Memory B cell (primary cell): Measurements from ENCODE around the gene P3H1.

Experiments used
- ATAC-seq: fragments of 150-1000 bp; cut with Tn5 transposase; 2 replicates; pipeline ENCODE4 v1.10.0; 2021; ENCODE audit warnings: low read depth, mild to moderate bottlenecking, moderate library complexity
- DNase-seq, 2 donors: peaks; one replicate each; pipeline ENCODE4 v3.0.0; 2022; ENCODE audit warnings: low spot score in 2 of 2
- H3K27ac Mint-ChIP-seq: one replicate; pipeline ENCODE4 v1.8.0; 2022; ENCODE audit warnings: mild to moderate bottlenecking, moderate library complexity, mixed read lengths
- H3K27me3 Mint-ChIP-seq: one replicate; pipeline ENCODE4 v1.8.0; 2022; ENCODE audit warnings: mixed read lengths
- H3K36me3 Mint-ChIP-seq: one replicate; pipeline ENCODE4 v1.8.0; 2022; ENCODE audit warnings: mild to moderate bottlenecking, mixed read lengths
- H3K4me1 Mint-ChIP-seq: one replicate; pipeline ENCODE4 v1.8.0; 2022; ENCODE audit warnings: mixed read lengths
- H3K4me3 Mint-ChIP-seq: one replicate; pipeline ENCODE4 v1.8.0; 2022; ENCODE audit warnings: mild to moderate bottlenecking, moderate library complexity, mixed read lengths
- H3K9me3 Mint-ChIP-seq: one replicate; pipeline ENCODE4 v1.8.0; 2022; ENCODE audit warnings: mixed read lengths

Gene P3H1

GRCh38 chr1:42745851-42746250 is 21.0 kb downstream of the P3H1 start:
- H3K27ac Mint-ChIP-seq = no peak overlapping the region
- DNase-seq = no peak
- H3K27me3 Mint-ChIP-seq = peaks cover 1% of the 10 kb centered on the region
- no peaks in the 10 kb centered on the region for H3K4me1 Mint-ChIP-seq
- H3K9me3 Mint-ChIP-seq = no peaks in the 10 kb centered on the region
- no peak overlapping the region for H3K4me3 Mint-ChIP-seq
- H3K36me3 Mint-ChIP-seq = peaks cover 15% of the 10 kb centered on the region
- no peak for ATAC-seq

GRCh38 chr1:42744148-42744413 is 22.7 kb downstream of the P3H1 start:
- H3K36me3 Mint-ChIP-seq = peaks cover 6% of the 10 kb centered on the region
- no peak overlapping the region for H3K27ac Mint-ChIP-seq
- no peak for DNase-seq
- peaks cover 1% of the 10 kb centered on the region for H3K27me3 Mint-ChIP-seq
- ATAC-seq = no peak
- H3K4me1 Mint-ChIP-seq = no peaks in the 10 kb centered on the region
- no peak overlapping the region for H3K4me3 Mint-ChIP-seq
- no peaks in the 10 kb centered on the region for H3K9me3 Mint-ChIP-seq

GRCh38 chr1:42743317-42744147 is 23.3 kb downstream of the P3H1 start:
- Mint-ChIP-seq H3K4me1 (no peaks in the 10 kb centered on the region), H3K27me3 (peaks cover 1% of the 10 kb centered on the region), H3K27ac (peak overlapping the region; percentile 45), H3K36me3 (peaks cover 2% of the 10 kb centered on the region), H3K9me3 (no peaks in the 10 kb centered on the region), H3K4me3 (no peak overlapping the region)
- no peak for ATAC-seq
- no peak for DNase-seq

DNA sequence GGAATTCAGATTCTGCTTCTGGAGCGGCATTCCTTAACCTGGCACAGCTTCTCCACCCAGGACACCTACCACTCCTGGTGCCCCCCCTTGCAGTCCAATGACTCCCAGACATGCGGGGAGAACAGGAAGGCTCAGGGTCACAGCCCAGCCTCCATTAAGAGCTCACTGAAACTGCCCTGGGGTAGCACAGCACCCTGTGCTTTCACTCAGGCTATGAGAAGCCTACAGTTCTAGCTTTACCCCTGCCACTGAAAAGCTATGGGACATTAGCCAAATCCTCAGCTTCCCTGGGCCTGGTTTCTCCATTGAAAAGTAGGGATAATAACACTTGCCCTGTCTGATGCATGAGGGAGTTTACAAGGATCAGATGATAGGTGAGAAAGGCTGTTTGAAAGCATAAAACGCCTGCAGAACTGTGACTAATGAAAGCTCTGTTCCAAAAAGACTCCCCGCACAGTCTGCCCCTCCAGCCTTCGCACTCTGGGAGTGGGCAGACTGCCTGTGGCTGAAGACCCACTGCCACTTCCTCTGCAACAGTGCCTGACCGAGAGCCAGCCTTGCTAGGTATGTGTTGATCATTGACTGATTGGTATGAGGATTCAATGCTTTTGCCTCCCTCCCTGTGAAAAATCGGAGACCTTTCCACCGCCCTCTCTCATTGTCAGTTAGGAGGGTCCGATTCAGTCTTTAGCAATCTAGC is 24.1 kb downstream of the P3H1 start:
- ATAC-seq (no peak), DNase-seq (no peak)
- Mint-ChIP-seq H3K27ac (peak overlapping the region; percentile 45), H3K36me3 (no peaks in the 10 kb centered on the region), H3K4me1 (no peaks in the 10 kb centered on the region), H3K4me3 (no peak overlapping the region), H3K9me3 (no peaks in the 10 kb centered on the region), H3K27me3 (peaks cover 1% of the 10 kb centered on the region)

DNA sequence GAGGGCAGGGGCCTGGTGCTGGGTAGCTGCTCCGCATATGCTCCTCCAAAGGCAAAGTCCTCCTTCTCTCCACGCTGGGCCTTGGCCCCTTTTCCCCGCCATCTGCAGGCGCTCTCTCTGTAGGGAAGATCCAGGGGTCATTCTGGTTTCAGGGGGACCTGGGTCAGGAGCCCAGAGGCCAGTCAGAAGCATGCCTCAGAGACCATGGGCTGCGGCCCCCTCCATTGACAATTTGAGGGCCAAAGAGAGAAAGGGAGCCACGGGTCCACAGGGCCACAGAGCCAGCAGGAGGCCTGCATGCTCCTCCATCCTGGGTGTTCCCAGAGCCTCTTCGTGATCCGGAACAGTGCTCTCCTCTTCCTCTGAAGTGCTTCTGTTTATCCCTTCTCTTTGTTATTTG is 24.7 kb downstream of the P3H1 start:
- ATAC-seq (no peak), DNase-seq (no peak)
- Mint-ChIP-seq H3K4me3 (no peak overlapping the region), H3K4me1 (peaks cover 2% of the 10 kb centered on the region), H3K36me3 (no peaks in the 10 kb centered on the region), H3K9me3 (no peaks in the 10 kb centered on the region), H3K27me3 (peaks cover 1% of the 10 kb centered on the region), H3K27ac (no peak overlapping the region)

- Mint-ChIP-seq H3K4me3 (no peak overlapping the region), H3K9me3 (no peaks in the 10 kb centered on the region), H3K4me1 (peaks cover 7% of the 10 kb centered on the region), H3K36me3 (no peaks in the 10 kb centered on the region), H3K27ac (no peak overlapping the region), H3K27me3 (peaks cover 1% of the 10 kb centered on the region)
- DNase-seq (no peak), ATAC-seq (no peak)
These were observed 25.1 kb downstream of the P3H1 start for GRCh38 chr1:42741706-42742105.

DNA sequence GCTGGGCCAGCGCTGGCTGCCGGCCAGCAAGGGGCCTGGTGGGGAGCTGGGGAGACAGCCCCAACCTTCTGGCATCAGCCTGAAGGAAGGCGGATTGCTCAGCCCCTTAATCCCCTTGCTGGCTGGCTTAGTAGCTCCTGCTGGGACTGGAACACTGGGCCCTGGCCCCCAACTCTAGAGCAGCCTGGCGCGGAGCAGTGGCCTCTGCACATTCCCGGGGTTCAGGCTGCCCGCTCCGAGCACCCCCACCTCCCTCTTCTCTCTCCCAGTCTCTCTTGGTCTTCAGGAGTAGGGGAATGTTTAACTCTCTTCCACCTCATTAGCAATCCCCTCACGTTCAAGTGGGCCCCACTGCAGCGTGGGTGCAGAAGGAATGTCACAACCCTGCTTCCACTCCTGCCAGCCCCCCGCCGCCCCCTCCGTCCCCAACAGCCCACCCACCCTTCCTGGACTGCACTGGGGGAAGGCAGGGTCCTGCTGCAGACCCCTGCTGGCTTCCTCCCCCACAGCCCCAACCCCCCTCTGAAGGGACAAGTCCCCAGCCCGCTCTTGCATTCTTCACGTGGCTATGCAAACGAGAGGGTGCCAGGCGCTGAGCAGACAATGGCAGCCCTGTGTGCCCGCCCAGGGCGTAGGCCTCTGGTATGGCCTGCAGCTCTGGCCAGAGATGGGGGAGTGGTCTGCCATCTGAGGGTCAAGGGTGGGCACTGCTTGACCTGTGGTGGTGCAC is 25.8 kb downstream of the P3H1 start:
- Mint-ChIP-seq H3K27ac (no peak overlapping the region), H3K4me1 (peaks cover 10% of the 10 kb centered on the region), H3K27me3 (peaks cover 1% of the 10 kb centered on the region), H3K36me3 (no peaks in the 10 kb centered on the region), H3K4me3 (no peak overlapping the region), H3K9me3 (no peaks in the 10 kb centered on the region)
- ATAC-seq = no peak
- DNase-seq = no peak

DNA sequence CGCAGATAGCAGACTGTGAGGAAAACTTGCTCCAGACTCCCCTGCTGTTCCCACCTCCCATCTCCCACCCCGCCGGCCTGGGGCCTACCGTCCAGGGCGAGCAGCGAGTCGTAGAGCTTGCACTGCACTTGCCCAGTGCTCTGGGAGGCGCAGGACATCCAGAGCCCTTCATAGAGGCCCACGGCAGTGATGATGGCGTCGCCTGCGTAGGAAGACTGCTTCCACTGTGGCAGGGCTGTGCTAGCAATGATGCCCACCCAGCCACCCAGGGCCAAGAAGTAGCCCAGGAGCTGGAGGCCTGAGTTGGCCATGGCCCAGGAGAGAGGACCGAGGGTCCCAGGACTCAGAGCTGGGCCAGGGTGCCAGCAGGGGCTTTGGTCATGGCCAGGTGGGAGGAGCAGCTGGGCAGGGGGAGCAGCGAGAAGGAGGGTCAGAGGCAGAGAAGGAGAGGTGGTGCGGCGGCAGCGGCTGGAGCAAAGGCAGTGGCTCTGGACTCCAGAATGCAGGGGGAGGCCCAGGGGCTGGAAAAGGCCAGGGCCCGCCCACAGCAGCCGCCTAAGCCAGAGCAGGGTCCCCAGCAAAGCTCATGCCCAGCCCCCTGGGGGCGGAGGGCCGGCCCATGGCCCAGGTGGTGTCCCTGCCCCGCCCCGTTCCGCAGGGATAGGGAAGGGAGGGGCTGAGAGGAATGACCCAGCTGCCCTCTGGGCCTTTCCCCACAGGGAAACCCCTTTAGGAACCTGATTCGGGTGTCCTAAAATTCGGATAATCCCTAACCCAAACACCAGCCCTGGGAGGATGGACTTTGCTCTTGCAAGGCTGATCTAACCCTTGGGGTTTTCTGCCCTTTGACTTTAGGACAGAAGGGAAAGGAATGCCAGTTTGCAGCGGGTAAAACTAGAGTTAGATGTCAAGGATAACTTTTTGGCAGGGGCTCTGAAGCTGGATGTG is 26.8 kb downstream of the P3H1 start, which contains the start of gene CLDN19:
TSS of gene CLDN19 (minus strand) at position 484 of the 948 bp plus-strand sequence. CDS start at position 311, 173 bp downstream.
- ATAC-seq = no peak

DNA sequence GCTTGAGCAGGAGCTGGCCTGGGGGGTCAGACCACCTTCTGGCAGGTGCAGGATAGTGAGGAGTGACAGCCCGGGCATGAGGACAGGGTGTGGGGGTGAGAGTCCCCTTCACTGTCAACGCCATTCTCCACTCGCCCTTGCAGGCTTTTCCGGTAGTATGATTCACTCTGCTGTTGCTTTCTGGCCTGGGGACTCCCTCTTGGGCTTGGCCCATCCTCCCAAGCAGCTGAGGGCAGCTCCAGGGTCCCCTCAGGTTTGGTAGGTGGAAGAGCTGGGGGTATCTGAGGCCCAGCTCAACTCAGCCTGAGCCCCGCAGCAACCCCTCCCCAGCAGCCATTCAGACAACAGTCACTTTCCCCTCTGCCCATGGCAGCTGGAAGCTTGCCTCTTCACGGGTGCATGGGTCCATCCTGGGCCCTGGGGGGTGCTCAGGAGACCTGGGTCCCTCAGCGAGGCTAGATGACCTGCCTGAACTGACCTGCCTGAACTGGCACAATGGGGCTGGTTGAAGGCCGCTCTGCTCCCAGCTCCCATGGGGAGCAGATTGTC is 28.1 kb downstream of the P3H1 start:
- no peak for DNase-seq
- H3K4me1 Mint-ChIP-seq = peaks cover 10% of the 10 kb centered on the region
- H3K9me3 Mint-ChIP-seq = no peaks in the 10 kb centered on the region
- no peak overlapping the region for H3K4me3 Mint-ChIP-seq
- no peak overlapping the region for H3K27ac Mint-ChIP-seq
- no peak for ATAC-seq
- no peaks in the 10 kb centered on the region for H3K36me3 Mint-ChIP-seq
- peaks cover 1% of the 10 kb centered on the region for H3K27me3 Mint-ChIP-seq

More for the DNA sequence above, 26.8 kb downstream of the P3H1 start, which contains the start of gene CLDN19:
- Mint-ChIP-seq H3K4me1 (peaks cover 10% of the 10 kb centered on the region), H3K27ac (no peak within 1 kb of the TSS), H3K9me3 (no peaks in the 10 kb centered on the region), H3K27me3 (peaks cover 1% of the 10 kb centered on the region), H3K36me3 (no peaks in the 10 kb centered on the region), H3K4me3 (no peak within 1 kb of the TSS)
- DNase-seq = no peak

DNA sequence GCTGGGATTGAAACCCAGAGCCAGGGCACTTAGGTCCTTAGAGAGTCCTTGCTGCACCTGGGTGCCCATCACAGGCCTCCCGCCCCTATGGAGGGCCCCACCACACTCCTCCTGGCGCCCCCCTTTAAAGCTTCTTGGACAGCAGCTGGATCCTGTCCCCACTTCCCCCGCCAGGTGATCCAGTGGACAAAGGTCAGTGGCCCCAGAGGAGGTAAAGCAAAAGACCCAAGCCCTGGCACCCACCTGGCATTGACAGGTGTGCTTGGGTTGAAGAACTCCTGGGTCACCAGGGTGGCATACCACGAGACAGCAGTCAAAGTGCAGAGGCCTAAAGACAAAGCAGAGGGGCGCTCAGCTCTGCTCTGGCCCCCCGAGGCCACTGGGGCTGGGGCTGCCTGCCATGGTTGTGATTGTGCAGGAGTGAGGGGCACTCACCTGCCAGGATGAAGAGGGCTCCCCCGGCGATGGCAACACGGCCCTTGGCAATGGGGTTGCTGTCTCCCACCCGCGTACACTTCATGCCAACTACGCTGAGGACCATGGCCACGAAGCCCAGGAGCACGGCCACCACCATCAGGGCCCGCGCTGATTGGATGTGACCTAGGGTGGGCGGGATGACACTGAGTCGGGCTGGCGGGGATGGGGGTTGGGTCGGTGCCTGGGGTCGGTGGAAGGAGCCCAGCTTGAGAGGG is 28.7 kb downstream of the P3H1 start:
- H3K9me3 Mint-ChIP-seq = no peaks in the 10 kb centered on the region
- no peak for ATAC-seq
- DNase-seq = no peak
- H3K4me3 Mint-ChIP-seq = no peak overlapping the region
- peak overlapping the region; percentile 8 for H3K27ac Mint-ChIP-seq
- H3K36me3 Mint-ChIP-seq = no peaks in the 10 kb centered on the region
- peaks cover 10% of the 10 kb centered on the region for H3K4me1 Mint-ChIP-seq
- H3K27me3 Mint-ChIP-seq = no peaks in the 10 kb centered on the region

- ATAC-seq (peak; percentile 65), DNase-seq (no peak)
- Mint-ChIP-seq H3K27ac (peak overlapping the region; percentile 8), H3K27me3 (no peaks in the 10 kb centered on the region), H3K4me1 (peaks cover 11% of the 10 kb centered on the region), H3K9me3 (no peaks in the 10 kb centered on the region), H3K4me3 (peak overlapping the region; percentile 1), H3K36me3 (no peaks in the 10 kb centered on the region)
These were observed 29.6 kb downstream of the P3H1 start for GRCh38 chr1:42737257-42737656.

GRCh38 chr1:42736571-42737200 is 30.1 kb downstream of the P3H1 start:
- no peak for ATAC-seq
- Mint-ChIP-seq H3K4me3 (no peak overlapping the region), H3K9me3 (no peaks in the 10 kb centered on the region), H3K4me1 (peaks cover 13% of the 10 kb centered on the region), H3K27ac (no peak overlapping the region), H3K36me3 (no peaks in the 10 kb centered on the region), H3K27me3 (no peaks in the 10 kb centered on the region)
- DNase-seq = no peak
